Activated T-cell treated with anti-CD3 and anti-CD28 coated beads for 48 hours (primary cell): ENCODE results near the gene GALNT4.

Experiments
- DNase-seq: peaks from one replicate; pipeline ENCODE4 v3.0.0-alpha.2; 2020; ENCODE audit warnings: low read depth

The GALNT4 gene

DNA sequence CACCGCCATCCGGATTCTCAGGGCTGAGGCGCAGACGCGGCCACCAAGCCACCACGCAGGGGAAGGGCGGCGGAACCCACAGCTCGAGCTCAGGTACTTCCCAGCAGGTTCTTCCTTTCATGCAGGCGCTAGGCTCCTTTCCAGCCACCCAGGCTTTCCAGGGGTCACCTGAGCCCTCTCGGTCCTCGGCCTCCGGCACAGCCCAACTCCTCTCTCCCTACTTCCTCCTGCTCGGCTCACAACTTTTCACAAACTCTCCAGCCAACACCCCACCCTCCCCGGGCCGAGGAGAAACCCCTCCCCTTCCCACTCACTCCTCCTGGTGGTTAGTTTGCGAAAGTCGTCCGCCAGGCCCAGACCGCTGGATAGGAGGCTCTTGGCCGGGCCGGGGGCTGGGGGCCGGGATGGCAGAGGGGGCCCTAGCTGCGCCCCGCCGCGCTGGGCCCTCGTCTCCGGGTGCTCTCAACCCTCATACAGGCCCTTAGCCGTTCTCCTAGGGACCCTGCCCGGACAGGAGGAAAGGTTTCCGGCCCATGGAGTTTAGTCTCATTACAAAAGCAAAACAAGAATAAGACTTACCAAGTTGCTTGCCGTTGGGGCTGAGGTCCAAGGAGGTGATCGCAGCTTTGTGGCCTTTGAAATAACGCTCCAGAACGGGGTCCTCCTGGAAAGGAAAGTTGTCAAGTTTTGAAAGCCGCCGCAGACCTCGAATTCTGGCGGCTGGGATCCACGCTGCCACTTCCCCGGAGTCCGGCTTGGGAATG, at the start of gene GALNT4:
TSS of gene GALNT4 (minus strand) at position 256 of the 764 bp plus-strand sequence. CDS start at position 9, 247 bp downstream.
- peak; percentile 69 for DNase-seq

DNA sequence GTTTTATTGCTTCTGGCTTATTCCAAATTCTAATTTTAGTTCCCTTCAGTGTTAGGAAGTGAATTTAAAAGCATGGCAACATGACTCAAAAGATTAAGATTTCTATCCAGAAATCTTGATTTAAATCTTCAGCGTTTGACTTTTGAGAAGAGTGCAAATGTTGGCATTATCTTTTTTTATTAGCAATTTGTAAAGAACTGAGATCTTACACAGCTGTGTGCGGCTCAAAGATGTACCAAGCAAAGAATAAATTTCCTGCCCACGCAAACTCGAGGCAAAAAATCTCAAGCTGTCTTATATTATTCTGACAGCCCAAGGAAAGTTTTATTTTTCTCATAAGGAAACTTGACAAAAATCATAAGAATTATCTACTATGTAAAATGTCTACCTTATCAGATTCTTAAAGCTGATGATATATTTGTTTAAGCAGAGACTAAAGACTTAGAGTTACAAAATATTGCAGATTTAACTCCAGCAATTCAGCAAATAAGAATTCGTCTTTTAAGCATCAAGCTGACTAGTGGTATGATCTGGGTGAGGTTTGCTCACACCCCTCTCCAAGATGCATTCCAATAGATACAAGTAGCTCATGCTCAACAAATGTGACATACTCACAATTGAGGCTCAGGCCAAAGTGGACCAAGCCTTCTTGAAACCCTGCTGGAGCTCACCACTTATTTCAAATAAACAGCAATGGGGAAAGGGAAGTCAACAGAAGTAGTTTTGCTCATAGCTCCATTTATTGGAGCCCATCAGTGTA, 48.6 kb upstream of the GALNT4 start:
- no peak for DNase-seq

DNA sequence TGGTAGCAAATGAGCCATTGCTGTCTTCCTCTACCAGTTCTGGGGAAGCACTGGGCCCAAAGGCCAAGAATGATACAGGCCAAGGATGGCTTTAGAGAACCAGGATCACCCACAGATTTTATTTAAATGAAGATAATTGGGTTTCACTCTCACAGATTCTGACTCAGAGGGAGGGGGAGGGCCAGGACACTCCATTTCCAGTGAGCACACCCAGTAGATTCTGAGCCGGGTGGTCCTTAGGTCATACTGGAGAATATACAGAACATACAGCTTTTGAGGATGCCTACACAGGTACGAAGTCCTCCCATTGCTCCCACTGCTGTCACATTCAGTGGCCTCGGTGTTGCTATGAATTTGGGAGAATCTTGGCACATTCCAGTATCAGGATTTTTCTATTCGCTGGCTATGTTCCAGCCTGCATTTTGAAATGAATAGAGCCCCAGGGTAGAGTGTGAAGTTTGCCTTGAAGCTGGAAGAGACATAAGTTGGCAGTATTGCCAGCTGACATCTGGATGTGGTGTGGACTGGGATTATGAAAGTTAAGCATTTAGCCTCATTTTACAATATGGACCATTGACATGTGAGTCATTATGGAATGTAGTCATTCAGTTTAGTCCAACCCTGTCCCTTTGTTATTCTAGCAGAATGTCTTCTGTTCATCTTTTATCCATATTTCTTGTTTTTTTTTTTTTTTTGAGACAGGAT, 47.0 kb upstream of the GALNT4 start:
- no peak for DNase-seq

DNA sequence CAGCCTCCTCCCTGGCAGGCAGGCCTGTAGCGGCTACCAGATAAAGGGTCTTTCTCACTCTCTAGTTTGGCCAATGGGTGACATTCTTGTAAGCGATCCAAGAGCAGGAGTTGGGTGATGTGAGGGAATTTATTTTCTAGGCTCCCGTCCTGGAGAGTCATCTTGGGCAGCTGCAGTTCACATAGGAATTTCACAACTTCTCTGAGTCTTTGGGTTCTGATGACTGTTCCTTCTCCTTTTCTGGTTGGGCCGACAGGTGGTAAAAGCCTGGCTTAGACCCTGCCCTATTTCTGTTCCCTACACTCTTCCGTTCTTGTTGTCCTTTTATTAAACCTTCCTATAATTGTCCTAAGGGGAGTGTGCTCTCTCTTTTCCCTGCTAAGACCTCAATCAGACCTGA, 43.9 kb upstream of the GALNT4 start:
- DNase-seq: no peak

DNA sequence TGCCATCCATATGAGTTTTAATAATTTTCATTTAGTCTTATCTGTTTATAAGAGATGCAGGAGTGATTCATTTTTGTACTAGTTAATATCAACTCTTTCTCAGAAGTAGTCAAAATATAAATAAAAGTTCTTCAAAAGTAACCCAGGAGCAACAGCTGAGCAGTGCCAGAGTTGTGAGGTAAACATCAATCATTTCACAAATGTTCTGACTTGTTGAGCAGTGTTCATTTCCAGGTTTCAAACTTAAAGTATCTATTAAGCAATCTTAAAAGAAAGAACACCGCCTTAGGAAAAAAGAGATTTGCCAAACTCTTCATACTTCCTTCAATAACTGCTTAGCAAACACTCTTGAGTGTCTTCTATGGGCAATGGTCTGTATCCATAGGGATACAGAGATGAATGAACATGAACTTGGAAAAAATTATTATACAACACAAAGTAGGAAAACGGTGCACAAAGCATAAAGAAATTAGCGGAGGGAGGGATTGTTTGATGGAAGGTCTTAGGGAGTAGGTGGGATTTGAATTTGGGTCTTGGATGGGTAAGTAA, 43.2 kb upstream of the GALNT4 start:
- no peak for DNase-seq

DNA sequence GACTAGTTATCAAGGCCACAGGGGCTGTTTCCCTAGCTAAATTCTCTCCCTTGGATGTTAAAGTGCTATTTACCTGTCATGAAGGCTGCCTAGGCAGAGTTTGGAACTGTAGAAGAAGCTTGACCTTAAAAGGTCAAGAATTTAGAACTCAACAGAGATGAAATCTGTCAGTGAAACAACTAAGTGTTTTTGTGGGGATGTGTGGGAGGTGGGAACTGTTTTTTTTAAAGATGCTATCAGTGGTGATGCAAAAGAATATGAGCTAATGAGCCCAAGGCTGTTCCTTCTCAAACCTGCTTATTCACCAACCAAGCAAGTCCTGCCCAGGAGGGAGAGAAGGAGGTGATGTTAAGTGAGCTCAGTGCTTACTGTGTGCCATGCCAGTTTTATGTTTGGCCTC, 42.0 kb upstream of the GALNT4 start:
- no peak for DNase-seq

DNA sequence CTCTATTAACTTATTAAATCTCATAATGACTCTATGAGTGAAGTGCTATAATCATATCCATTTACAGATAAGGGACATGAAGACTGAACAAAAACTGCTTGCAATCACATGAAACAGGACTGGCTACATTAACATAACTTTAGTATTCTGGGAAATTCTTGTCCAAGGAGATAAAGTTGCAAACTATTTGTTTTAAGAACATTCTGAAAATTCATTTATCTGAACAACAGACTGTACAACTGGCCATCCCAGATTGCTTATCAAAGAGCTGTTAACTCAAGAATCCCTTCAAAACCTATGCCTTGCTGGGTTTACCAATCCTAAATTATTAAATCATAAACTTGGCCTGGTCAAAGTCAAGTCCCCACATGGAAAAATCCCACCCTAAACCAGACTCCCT, 40.4 kb upstream of the GALNT4 start:
- no peak for DNase-seq

DNA sequence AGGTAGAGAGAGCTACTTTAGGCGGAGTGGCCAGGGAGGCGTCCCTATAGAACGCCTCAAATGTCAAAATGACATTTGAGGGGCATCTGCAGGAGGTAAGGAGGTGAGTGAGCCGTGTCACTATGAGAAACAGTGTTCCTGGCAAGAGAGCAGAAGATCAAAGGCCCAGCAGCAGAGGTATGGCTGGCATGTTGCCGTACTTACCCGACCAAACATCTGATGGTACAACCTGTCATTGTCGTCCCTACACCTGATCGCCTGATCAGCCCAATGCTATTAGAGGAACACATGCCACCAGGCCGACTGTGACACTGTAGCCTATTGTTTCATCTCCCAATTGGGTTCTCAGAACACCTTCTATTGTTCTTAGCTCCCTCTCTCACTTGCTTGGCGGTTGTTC, 35.2 kb upstream of the GALNT4 start:
- DNase-seq: no peak

DNA sequence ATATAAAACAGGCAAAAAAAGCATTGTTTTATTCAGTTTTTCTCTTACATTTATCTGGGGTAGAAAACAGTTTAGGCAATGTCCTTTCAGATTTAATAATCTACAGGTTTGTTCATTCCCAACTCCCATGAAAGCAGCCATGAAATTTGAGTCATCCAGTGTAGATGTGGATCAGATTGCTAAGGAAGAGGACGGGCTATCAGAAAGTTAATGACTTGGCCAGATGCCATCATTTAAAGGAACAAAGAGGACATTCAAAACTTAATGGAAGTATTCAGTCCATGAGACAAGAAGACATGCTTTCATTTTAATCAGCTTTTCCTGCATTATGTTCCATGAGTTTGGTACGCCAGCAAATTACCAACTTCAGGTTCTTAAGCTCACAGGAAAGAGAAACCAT, 32.4 kb upstream of the GALNT4 start:
- DNase-seq: no peak

DNA sequence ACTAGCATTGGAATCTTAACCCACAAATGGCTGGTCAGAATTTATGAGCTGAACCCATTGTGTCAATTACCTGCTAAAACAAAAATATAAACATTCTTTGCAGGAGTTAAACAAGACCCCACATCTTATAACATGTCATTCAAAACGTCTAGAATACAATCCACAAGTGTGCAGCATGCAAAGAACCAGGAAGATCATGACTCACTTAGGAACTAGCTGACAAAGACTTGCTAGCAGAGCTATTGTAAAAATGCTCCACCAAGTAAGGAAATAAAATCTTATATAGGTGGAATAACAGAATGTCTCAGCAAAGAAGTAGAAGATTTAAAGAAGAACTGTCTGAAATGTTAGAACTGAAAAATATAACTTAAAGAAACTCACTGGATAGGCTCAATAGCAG, 27.8 kb upstream of the GALNT4 start:
- no peak for DNase-seq

DNA sequence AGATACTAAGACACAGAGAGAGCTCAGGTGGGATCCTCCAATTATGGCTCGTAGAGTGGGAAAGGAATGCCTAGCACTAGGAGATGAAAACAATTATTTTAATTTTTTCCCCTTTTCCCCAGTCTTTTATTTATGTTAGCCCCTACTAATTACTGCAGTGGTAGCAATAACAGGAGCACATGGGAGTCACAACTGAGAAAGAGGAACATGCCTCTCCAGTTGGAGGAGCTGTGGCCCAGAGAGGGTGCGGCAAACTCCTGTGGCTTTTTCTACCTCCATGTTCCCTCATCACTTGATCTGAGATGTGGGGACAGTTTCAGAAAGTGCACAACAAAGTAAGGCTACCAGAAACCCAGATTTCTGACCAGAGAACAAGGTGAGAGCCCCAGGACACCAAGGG, 27.2 kb upstream of the GALNT4 start:
- no peak for DNase-seq

DNA sequence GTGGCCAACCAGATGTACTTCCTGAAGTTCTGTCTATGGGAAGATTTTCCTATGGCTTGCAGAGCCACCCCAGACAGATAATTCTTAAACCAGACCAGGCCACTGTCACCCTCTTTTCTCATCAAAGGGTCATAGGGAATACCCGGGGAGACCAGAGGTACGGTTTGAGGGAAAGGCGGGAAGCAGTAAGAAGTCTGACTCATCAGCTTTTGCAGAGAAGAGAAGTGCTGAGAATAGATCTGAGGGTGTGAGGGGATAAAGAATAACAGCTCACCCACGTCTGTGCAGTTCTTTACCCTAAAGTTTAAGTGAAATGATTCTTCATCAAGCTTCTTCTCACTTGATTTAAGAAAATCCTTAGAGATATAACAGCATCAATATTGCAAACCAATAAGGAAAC, 22.5 kb upstream of the GALNT4 start:
- DNase-seq: no peak

DNA sequence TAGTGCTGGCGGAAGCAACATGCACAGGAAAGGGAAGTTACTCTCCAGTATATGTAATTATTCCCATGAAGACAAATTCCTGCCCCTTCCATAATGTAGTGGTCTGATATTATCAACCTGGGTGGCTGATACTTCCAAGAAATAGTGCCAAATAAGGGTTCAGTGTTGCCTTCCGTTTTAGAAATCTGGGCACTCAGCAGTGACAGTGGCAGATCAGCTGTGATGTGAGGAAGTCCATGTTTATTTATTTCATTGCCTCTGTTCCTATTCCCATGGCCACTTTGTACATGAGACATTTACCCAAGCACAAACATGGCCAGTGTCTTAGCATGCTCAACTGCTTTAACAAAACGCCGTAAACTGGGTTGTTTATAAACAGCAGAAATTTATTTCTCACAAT, 21.6 kb upstream of the GALNT4 start:
- no peak for DNase-seq

DNA sequence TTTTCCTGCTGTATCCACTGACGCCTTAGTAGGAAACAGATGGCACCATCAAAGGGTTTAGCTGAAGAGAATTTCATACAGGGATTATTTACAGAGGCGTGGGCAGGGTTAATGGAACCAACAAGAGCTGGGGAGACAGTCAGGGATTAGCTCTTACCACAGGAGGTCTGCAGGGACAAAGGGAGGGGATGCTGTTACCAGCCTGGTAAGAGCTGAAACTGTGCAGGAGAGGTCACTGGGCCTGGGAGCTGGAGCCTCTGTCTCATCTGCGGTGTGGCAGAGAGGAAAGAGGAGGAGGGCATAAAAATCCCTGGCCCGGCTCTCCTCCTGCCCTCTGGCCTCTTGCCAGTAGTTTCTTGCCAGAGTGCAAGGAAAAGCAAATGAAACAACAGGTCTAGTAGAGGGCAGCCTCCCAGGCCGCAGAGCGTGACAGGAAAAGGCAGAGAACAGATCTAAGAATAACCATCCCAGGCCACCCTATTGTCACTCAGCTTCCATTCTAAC, 20.1 kb upstream of the GALNT4 start:
- DNase-seq: no peak

DNA sequence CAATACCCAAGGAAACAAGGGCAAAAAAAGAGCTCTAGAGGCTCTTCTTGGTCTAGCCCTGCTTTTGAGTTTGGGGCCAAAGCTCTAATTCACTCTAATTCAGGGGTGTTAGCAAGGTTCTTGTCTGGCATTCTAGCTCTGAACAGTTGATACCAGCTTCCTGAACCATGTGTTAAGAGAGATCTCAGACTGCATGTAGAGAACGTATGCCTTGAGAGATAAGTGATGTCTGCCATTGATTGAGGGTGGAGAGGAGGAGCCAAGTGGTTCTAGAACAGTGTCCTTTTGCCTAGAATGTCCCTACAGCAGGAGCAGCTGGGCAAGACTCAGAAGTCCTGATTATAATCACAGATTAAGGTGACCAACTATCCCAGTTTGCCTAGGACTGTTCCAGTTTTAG, 19.4 kb upstream of the GALNT4 start:
- DNase-seq: no peak

DNA sequence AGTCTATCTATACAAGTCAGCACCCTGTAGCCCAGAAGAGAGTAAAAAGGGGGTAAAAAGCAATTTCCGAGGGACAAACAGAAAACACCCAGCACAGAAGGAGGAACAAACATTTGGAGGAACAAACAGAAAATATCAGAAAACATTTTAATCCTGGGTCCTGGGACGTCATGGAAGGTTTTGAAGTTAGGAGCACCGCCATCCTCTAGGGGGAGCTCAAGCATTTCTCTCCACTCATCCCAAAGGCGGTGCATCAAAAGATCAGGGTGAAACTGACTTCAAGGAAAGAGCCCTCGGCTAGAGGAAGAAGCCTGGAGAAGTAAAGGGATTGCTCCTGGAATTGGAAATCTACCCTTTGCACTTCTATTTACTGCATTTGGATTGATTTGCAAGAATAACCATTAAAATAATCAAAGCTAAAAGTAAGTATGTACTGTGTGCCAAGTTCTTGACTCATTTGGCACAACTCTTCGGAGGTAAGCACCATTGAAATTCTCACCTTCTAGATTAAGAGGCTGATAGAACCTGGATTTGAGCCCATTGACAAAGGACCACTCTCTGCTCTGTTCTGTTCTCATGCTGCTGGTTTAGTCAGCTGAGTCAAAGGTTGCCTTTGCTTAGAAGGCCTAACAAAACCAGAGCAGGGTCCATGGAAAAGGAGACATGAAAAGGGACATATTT, 18.5 kb upstream of the GALNT4 start:
- peak; percentile 39 for DNase-seq

DNA sequence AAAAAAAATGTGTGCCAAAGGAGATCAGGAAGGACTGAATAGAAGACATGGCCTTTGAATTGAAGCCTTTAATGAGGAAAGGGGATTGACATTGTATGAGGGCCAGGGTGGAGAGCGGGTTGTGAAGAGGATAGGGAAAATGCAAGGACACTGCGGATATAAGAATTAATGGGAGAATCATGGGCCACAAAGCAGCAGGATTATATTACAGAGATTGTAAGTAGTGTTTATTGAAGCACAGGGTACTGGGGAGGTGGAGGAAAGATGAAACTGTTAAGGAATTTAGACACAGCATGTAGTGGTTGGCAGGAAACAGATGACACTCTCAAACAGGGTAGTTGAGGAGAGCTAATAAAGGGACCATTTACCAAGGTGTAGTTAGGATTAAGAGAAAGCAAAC, 17.6 kb upstream of the GALNT4 start:
- DNase-seq: no peak

DNA sequence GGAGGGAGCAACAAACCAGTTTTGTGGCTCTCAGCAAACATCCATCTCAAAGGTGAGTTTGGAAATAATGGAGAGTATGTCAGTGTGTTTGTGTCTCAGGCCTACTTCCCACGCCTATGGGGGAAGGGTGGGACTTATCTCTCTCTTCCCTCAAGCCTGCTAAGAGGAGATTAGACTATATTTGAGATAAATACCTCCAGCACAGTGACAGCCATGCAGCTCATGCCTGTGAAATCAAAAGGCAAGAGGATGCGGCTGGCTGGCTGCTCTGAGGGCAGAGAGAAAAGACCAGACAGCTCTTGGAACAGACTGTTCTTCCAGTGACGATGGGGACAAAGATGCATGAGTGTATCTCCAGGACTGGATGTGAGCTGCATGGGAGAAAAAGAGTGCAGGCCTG, 16.0 kb upstream of the GALNT4 start:
- no peak for DNase-seq

DNA sequence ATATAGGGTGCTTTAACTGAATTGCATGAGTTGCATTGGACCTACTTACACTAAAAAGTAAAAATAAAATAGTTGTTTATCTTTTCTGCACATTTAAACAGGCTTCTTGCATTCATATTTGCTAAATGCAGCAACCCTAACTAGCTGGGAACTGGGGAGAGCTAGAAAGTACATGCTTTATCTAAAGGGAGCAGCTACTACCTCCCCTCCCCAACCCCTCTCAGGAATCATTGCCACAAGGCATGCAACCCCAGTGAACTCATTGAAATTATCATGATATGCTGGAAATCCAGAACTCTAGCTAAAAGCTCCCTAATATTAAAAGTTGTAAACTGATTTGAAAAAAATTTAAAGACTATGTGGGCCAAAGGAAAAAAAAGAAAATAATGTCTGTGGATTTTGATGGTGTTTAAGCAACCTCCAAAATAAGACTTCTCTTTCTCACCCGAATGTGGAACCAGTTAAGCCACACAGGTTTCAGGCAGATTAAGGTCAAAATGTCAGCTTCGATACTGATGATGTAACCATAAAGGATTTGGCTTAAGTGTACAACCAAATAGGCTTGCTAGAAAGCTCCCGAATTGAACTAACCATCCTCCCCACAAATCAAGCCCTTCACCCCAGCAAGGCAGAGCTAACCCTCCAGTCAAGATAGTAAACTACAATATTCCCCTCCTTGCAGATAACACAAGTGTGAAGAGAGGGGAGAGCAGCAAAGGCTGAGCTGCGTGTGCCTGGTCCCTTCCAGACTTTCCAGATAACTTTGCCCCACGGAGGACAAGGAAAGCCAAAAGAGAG, 15.0 kb upstream of the GALNT4 start:
- DNase-seq: no peak

DNA sequence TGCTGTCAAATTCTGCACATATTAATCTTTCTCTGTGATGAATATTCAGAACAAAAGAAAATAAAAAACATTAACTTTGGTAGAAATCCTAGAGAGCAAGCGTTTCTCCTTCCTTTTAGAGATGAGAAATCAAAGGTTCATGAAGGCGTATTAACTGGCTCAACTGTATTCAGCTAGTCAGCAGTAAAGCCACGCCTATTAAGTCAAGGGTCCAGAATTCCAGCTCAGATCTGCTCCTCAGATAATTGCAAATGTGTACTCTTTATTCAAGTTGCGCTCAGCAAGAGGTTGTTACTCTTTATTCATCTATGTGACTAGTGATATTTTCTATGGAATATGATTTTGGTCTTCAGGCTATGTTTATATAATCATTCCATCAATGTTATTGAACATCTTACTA, 14.3 kb upstream of the GALNT4 start:
- DNase-seq: no peak

DNA sequence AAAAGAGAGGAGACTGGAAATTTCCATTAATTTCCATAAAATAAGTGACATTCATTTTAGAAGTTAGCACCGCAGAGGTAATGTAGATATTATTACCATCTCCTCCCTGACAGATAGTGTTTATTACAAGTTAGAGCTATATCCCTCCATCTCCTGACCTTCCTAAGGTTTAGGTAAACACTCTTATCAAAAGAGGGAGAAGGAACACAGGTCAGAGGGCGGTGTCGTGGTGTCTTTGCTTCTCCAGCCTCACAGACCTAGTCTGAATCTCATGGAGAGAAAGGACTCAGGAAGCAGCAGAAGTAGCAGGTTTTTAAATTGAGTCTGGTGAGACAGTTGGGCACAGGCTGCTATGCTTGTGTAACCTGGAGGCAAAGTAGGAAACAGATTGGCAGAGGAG, 12.8 kb upstream of the GALNT4 start:
- DNase-seq: no peak
